Middle frontal gyrus (tissue), 1 donor: ENCODE measurements around the gene PPL.

ENCODE experiments used
- DNase-seq: peaks from one replicate; pipeline ENCODE4 v3.0.0-alpha.2; 2015; ENCODE audit warnings: low spot score; ENCODE audit errors: extremely low spot score

The PPL gene

GRCh38 chr16:4832698-4833343 is 104.1 kb downstream of the PPL start:
- no peak for DNase-seq
